Endothelial cell of umbilical vein (primary cell): ENCODE measurements around the gene MMAA. TPM values are rescaled to one million over a fixed set of nuclear protein-coding genes. Genes with fewer than 3 reads are reported as not detected.

Source experiments
- BruUV-seq: library from RNA; stranded (reverse); fragments of 400-500 nt; replicated peaks from 2 replicates; lab custom pipeline; 2021; lab: Mats Ljungman, UMichigan
- CTCF ChIA-PET: fragments of 300-600, 350-600 bp; sonication (Branson Sonifier 250); formaldehyde crosslinking; loops from one replicate; lab custom pipeline; 2021; ENCODE audit warnings: antibody characterized with exemption, inconsistent platforms; lab: Charles Lee
- POLR2A ChIA-PET: fragments of 300-600, 350-600 bp; sonication (Branson Sonifier 250); formaldehyde crosslinking; loops from one replicate; lab custom pipeline; 2021; ENCODE audit warnings: antibody characterized with exemption, inconsistent platforms; lab: Charles Lee
- DNase-seq: peaks from one replicate; pipeline ENCODE4 v3.0.0-alpha.2; 2011; ENCODE audit warnings: low read depth, low spot score
- FAIRE-seq: peaks from 2 replicates; lab custom pipeline; 2011; peaks lifted over from hg19 to GRCh38; lab: Jason Lieb, UNC
- H2AFZ ChIP-seq: 2 replicates; pipeline ENCODE4 v1.6.0; 2012; ENCODE audit warnings: low read depth, low read length, control low read depth, inconsistent platforms
- H3K27ac ChIP-seq: 2 replicates; pipeline ENCODE4 v1.5.1; 2011; ENCODE audit warnings: low read depth, mild to moderate bottlenecking, control low read depth, low read length, moderate library complexity; ENCODE audit not compliant: insufficient read depth
- H3K27me3 ChIP-seq, 2 experiments: 2 replicates each; pipeline versions ENCODE4 v1.6.0 to v1.6.1; 2011; ENCODE audit warnings: low read length in 2 of 2, mixed read lengths in 1 of 2; ENCODE audit not compliant: control insufficient read depth in 2 of 2, insufficient read depth in 2 of 2
- H3K36me3 ChIP-seq, 2 experiments: 2 replicates in 1 of 2; 3 replicates in 1 of 2; pipeline ENCODE4 v1.5.1; 2011; ENCODE audit warnings: low read length in 2 of 2, mild to moderate bottlenecking in 1 of 2, moderate library complexity in 1 of 2; ENCODE audit not compliant: control insufficient read depth in 2 of 2, insufficient read depth in 2 of 2; ENCODE audit errors: extremely low read depth in 1 of 2
- H3K4me1 ChIP-seq: 3 replicates; pipeline ENCODE4 v1.5.1; 2011; ENCODE audit warnings: mild to moderate bottlenecking, low read length; ENCODE audit not compliant: control insufficient read depth, insufficient read depth; ENCODE audit errors: extremely low read depth
- H3K4me2 ChIP-seq: 2 replicates; pipeline ENCODE4 v1.6.1; 2011; ENCODE audit warnings: low read length, control low read depth, mixed read lengths; ENCODE audit not compliant: insufficient read depth
- H3K4me3 ChIP-seq, 3 experiments: fragments of 200-600 bp in 1 of 3; sonication (generic), shearing (Covaris generic) in 1 of 3; replicated peaks in 1 of 3; 2 replicates each; pipeline ENCODE4 v1.5.1; 2011 to 2016; ENCODE audit warnings: control low read depth in 3 of 3, low read length in 3 of 3, mild to moderate bottlenecking in 2 of 3, inconsistent platforms in 1 of 3, low read depth in 1 of 3, moderate library complexity in 1 of 3; ENCODE audit not compliant: insufficient read depth in 1 of 3
- H3K79me2 ChIP-seq: 2 replicates; pipeline ENCODE4 v1.6.0; 2012; ENCODE audit warnings: low read length, inconsistent platforms; ENCODE audit not compliant: control insufficient read depth, insufficient read depth
- H3K9ac ChIP-seq: replicated peaks from 2 replicates; pipeline ENCODE3; 2011; ENCODE audit warnings: low read length, control low read depth; ENCODE audit not compliant: insufficient read depth; ENCODE audit errors: extremely low read depth
- H3K9me1 ChIP-seq: replicated peaks from 3 replicates; pipeline ENCODE4 v1.6.0; 2011; ENCODE audit warnings: mild to moderate bottlenecking, low read length; ENCODE audit not compliant: control insufficient read depth, insufficient read depth; ENCODE audit errors: extremely low read depth
- H3K9me3 ChIP-seq: replicated peaks from 2 replicates; pipeline ENCODE4 v1.5.1; 2012; ENCODE audit warnings: low read length, inconsistent platforms; ENCODE audit not compliant: control insufficient read depth, insufficient read depth
- H4K20me1 ChIP-seq: replicated peaks from 2 replicates; pipeline ENCODE3; 2011; ENCODE audit warnings: mild to moderate bottlenecking, low read length; ENCODE audit not compliant: control insufficient read depth, insufficient read depth; ENCODE audit errors: extremely low read depth
- EZH2 ChIP-seq: IDR thresholded peaks from 2 replicates; pipeline ENCODE4 v1.6.1; 2012; ENCODE audit warnings: borderline replicate concordance, low read depth, mild to moderate bottlenecking, moderate library complexity, low read length, inconsistent platforms; ENCODE audit not compliant: severe bottlenecking
- GATA2 ChIP-seq: IDR thresholded peaks from 2 replicates; pipeline ENCODE4 v1.7.0; 2011; ENCODE audit warnings: low read depth, mild to moderate bottlenecking, moderate library complexity, mixed read lengths, low read length; ENCODE audit not compliant: insufficient read length, insufficient read depth
- MYC ChIP-seq: IDR thresholded peaks from one replicate; pipeline ENCODE4 v1.6.1; 2011; ENCODE audit warnings: mild to moderate bottlenecking, low read depth, low read length
- POLR2A ChIP-seq: IDR thresholded peaks from 2 replicates; pipeline ENCODE4 v1.6.1; 2012; ENCODE audit warnings: low read depth, mild to moderate bottlenecking, control low read depth, low read length
- dilution Hi-C: fragments of 300-500 bp; cut with MboI; formaldehyde crosslinking; loops from one replicate; pipeline ENCODE4 v1.15.0; 2019; ENCODE audit warnings: low sequenced_read_pairs; ENCODE audit not compliant: extremely low pct_ligation_motif_present
- intact Hi-C: fragments of 100-400 bp; cut with micrococcal nuclease; formaldehyde crosslinking; loops from one replicate; pipeline ENCODE4 v1.10.0; 2022
- polyA plus RNA-seq, 4 experiments: library from polyadenylated mRNA; depleted of rRNA in 3 of 4; stranded (reverse) in 3 of 4; unstranded in 1 of 4; fragments of >200 nt; gene quantifications; 2 replicates each; pipeline versions ENCODE4 v1.2.1 to v1.2.3, GENCODE V29; 2011 to 2012; ENCODE audit warnings: missing spikeins in 1 of 4
- total RNA-seq: library from RNA; stranded (reverse); gene quantifications from 2 replicates; pipeline ENCODE4 v1.2.3, GENCODE V29; 2021
- TF ChIP-seq, protein P1 (sequence below), 2 donors: IDR thresholded peaks; 1 replicate in 1 of 2; 2 replicates in 1 of 2; pipeline ENCODE4 v1.5.1; 2011; ENCODE audit warnings: low read length in 2 of 2, mild to moderate bottlenecking in 2 of 2, moderate library complexity in 2 of 2, control low read depth in 1 of 2, inconsistent platforms in 1 of 2, low read depth in 1 of 2; ENCODE audit not compliant: insufficient read depth in 1 of 2; ENCODE audit errors: extremely low read depth in 1 of 2
- TF ChIP-seq, protein P2 (sequence below): IDR thresholded peaks from 2 replicates; pipeline ENCODE4 v1.6.1; 2011; ENCODE audit not compliant: insufficient read depth, insufficient read length

MMAA gene
- total and polyA plus RNA-seq, 2 donors (not counting 3 experiments of a cell fraction or from before 2014, with no cell fraction given): 2.2 to 5.1 TPM

DNA sequence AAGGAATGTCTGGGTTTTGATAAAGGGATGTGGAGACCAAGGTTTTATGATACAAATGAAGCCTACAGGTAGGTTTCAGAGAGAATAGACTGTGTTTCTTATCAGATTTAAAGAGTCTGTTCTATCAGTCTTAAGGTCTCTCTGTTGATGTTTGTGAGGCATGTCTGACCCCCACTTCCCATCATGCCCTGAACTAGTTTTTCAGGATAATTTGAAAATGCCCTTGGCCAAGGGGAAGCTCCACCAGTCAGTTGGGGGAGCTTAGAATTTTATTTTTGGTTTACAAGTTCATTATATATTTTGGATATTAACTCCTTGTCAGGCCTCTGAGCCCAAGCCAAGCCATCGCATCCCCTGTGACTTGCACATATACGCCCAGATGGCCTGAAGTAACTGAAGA, 79.3 kb downstream of the MMAA start:
- Histone ChIP-seq H3K4me1 (no peaks in the 10 kb centered on the region), H3K9me3 (no peaks in the 10 kb centered on the region), H3K4me2 (no peak overlapping the region), H3K36me3 (no peaks in the 10 kb centered on the region), H3K79me2 (no peaks in the 10 kb centered on the region), H3K9ac (no peak overlapping the region), H4K20me1 (no peaks in the 10 kb centered on the region), H3K27me3 (peaks cover 0 to 1% of the 10 kb centered on the region in 2 experiments), H3K9me1 (no peaks in the 10 kb centered on the region), H3K4me3 (no peak overlapping the region), H2AFZ (no peak overlapping the region), H3K27ac (no peak overlapping the region)
- CTCF ChIA-PET: no interaction called here
- TF ChIP-seq MYC: no peak
- TF ChIP-seq, protein P1, sequence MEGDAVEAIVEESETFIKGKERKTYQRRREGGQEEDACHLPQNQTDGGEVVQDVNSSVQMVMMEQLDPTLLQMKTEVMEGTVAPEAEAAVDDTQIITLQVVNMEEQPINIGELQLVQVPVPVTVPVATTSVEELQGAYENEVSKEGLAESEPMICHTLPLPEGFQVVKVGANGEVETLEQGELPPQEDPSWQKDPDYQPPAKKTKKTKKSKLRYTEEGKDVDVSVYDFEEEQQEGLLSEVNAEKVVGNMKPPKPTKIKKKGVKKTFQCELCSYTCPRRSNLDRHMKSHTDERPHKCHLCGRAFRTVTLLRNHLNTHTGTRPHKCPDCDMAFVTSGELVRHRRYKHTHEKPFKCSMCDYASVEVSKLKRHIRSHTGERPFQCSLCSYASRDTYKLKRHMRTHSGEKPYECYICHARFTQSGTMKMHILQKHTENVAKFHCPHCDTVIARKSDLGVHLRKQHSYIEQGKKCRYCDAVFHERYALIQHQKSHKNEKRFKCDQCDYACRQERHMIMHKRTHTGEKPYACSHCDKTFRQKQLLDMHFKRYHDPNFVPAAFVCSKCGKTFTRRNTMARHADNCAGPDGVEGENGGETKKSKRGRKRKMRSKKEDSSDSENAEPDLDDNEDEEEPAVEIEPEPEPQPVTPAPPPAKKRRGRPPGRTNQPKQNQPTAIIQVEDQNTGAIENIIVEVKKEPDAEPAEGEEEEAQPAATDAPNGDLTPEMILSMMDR (IDR thresholded peaks at IDR 0.05; ENCODE audit: extremely low read depth in 1 of 2, insufficient read depth in 1 of 2, low read depth in 1 of 2, low read length in 2 of 2): no peak
- no peak for TF ChIP-seq EZH2
- dilution Hi-C loops (no loop called here), intact Hi-C loops (no loop called here)
- FAIRE-seq: no peak
- POLR2A ChIA-PET: no interaction called here
- no peak for DNase-seq
- no TSS peak for BruUV-seq

DNA sequence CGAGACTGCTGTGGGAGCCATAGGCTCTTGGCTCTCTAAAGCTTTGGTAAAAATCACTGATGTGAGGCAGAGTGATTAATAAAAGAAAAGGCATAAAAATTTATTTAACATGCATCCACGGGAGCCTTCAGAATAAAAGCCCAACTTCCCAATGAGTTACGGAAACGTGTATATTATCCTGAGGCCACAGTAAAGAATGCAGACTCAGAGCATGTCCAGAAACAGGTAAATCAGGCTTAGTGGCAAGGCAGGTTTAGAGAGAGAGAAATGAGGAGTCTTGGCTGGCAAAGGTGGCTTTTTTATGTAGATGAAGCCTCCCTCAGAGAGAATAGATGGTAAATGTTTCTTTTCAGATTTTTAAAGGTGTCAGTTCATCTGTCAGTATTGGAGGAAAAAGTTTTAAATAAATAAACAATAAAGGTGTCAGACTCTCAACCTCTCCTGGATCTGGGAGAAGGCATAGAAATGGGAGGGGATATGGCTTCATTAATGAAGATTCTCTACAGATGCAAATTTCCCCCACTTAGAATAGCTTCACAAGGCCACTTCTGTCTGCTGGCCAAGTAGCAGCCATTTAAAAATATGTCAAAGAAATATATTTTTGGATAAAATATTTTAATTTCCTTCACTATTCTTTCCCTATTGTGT, 84.8 kb downstream of the MMAA start:
- ChIA-PET CTCF (no interaction called here), POLR2A (no interaction called here)
- Histone ChIP-seq H3K27me3 (peaks cover 0 to 2% of the 10 kb centered on the region in 2 experiments), H2AFZ (no peak overlapping the region), H3K79me2 (no peaks in the 10 kb centered on the region), H3K9me3 (no peaks in the 10 kb centered on the region), H3K9me1 (no peaks in the 10 kb centered on the region), H3K4me1 (no peaks in the 10 kb centered on the region), H4K20me1 (no peaks in the 10 kb centered on the region), H3K9ac (no peak overlapping the region), H3K36me3 (no peaks in the 10 kb centered on the region), H3K4me3 (no peak overlapping the region), H3K4me2 (no peak overlapping the region), H3K27ac (no peak overlapping the region)
- TF ChIP-seq GATA2 (no peak), EZH2 (no peak), POLR2A (no peak)
- TF ChIP-seq, protein P2, sequence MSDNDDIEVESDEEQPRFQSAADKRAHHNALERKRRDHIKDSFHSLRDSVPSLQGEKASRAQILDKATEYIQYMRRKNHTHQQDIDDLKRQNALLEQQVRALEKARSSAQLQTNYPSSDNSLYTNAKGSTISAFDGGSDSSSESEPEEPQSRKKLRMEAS: no peak
- FAIRE-seq (no peak), DNase-seq (no peak)
- intact Hi-C loops (no loop called here), dilution Hi-C loops (no loop called here)
- no TSS peak for BruUV-seq
